Osteoblast (primary cell): ENCODE data around the gene KRTAP20-4. TPM values are rescaled to one million over a fixed set of nuclear protein-coding genes. Genes with fewer than 3 reads are reported as not detected.

Source experiments
- DNase-seq: peaks from one replicate; pipeline ENCODE4 v3.0.0; 2011; ENCODE audit warnings: low spot score, mixed read lengths; ENCODE audit not compliant: insufficient read length; ENCODE audit errors: missing footprints
- H2AFZ ChIP-seq: 2 replicates; pipeline ENCODE4 v1.6.0; 2011; ENCODE audit warnings: mild to moderate bottlenecking, low read length
- H3K27ac ChIP-seq: 2 replicates; pipeline ENCODE4 v1.5.1; 2011; ENCODE audit warnings: mild to moderate bottlenecking, low read depth, low read length, moderate library complexity
- H3K27me3 ChIP-seq: 2 replicates; pipeline ENCODE4 v1.6.0; 2012; ENCODE audit warnings: mild to moderate bottlenecking, control low read depth, inconsistent platforms, low read length, moderate library complexity; ENCODE audit not compliant: insufficient read depth
- H3K36me3 ChIP-seq: 2 replicates; pipeline ENCODE4 v1.5.1; 2011; ENCODE audit warnings: mild to moderate bottlenecking, low read length, control low read depth, moderate library complexity; ENCODE audit not compliant: insufficient read depth
- H3K4me1 ChIP-seq: 2 replicates; pipeline ENCODE4 v1.5.1; 2011; ENCODE audit warnings: mild to moderate bottlenecking, low read length, control low read depth, moderate library complexity; ENCODE audit not compliant: insufficient read depth
- H3K4me2 ChIP-seq: 2 replicates; pipeline ENCODE4 v1.6.0; 2011; ENCODE audit warnings: mild to moderate bottlenecking, low read length; ENCODE audit not compliant: insufficient read depth
- H3K4me3 ChIP-seq: fragments of 200-600 bp; sonication (generic); 3 replicates; pipeline ENCODE4 v1.5.1; 2012; ENCODE audit warnings: mild to moderate bottlenecking, low read length, inconsistent platforms; ENCODE audit not compliant: insufficient read depth
- H3K79me2 ChIP-seq: 2 replicates; pipeline ENCODE4 v1.6.0; 2012; ENCODE audit warnings: mild to moderate bottlenecking, low read length, control low read depth, inconsistent platforms; ENCODE audit not compliant: insufficient read depth
- H3K9me3 ChIP-seq: 2 replicates; pipeline ENCODE4 v1.5.1; 2011; ENCODE audit warnings: low read depth, low read length, control low read depth
- H4K20me1 ChIP-seq: 2 replicates; pipeline ENCODE4 v1.6.0; 2012; ENCODE audit warnings: mild to moderate bottlenecking, low read length, control low read depth; ENCODE audit not compliant: insufficient read depth
- total RNA-seq: library from RNA; depleted of rRNA; stranded (reverse); fragments of >200 nt; gene quantifications from 2 replicates; pipeline ENCODE4 v1.2.3, GENCODE V29; 2012
- TF ChIP-seq, protein P1 (sequence below): IDR thresholded peaks from 2 replicates; pipeline ENCODE4 v1.5.1; 2011; ENCODE audit warnings: mild to moderate bottlenecking, low read depth, low read length, moderate library complexity; ENCODE audit errors: extremely low read depth

Gene KRTAP20-4
- total RNA-seq, 1 donor: not detected

DNA sequence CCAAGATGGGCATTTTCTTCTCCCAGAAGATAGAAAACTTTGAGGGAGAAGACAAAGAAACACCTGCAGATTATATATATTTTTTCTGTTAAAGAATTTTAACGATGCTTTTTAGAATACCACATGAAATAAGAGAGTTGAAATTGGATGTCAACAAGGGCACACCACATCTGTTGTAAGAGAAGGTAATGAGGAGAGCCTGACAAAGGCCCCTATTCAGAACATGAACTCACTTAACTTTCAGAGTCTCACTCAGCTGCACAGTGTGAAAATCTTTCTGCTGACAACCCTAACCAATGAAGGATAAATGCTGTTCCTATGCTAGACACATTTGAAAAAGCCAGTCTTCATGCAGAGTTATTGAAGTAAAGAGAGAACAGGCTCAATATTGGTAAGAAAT is 37.6 kb upstream of the KRTAP20-4 start:
- DNase-seq: no peak
- Histone ChIP-seq H3K9me3 (peaks cover 1% of the 10 kb centered on the region), H3K79me2 (no peaks in the 10 kb centered on the region), H3K4me1 (no peaks in the 10 kb centered on the region), H3K27me3 (no peaks in the 10 kb centered on the region), H3K4me2 (no peak overlapping the region), H3K36me3 (no peaks in the 10 kb centered on the region), H2AFZ (no peak overlapping the region), H3K27ac (no peak overlapping the region), H4K20me1 (no peaks in the 10 kb centered on the region), H3K4me3 (no peak overlapping the region)
- TF ChIP-seq, protein P1, sequence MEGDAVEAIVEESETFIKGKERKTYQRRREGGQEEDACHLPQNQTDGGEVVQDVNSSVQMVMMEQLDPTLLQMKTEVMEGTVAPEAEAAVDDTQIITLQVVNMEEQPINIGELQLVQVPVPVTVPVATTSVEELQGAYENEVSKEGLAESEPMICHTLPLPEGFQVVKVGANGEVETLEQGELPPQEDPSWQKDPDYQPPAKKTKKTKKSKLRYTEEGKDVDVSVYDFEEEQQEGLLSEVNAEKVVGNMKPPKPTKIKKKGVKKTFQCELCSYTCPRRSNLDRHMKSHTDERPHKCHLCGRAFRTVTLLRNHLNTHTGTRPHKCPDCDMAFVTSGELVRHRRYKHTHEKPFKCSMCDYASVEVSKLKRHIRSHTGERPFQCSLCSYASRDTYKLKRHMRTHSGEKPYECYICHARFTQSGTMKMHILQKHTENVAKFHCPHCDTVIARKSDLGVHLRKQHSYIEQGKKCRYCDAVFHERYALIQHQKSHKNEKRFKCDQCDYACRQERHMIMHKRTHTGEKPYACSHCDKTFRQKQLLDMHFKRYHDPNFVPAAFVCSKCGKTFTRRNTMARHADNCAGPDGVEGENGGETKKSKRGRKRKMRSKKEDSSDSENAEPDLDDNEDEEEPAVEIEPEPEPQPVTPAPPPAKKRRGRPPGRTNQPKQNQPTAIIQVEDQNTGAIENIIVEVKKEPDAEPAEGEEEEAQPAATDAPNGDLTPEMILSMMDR: no peak

DNA sequence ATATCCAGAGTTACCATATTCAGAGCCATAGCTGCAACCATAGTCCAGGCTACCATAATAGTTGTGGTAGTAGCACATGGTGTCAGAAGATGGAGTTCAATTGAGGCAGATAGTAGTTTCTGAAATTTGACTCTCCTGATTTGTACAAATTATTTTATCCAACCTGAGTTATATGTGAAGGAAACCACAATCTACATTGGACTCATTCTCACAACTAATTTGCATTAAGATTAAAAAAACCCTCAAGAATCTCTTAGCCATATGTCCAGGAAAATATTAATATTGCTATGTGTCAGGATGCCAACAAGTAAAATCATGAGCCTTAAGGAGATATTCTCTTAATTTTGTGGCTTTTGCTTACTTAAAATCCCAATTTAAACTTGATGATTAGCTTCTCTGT is 30.1 kb upstream of the KRTAP20-4 start, which contains the start of gene KRTAP22-2:
TSS of gene KRTAP22-2 (minus strand) at position 101 of the 400 bp plus-strand sequence.
- Histone ChIP-seq H3K4me2 (no peak within 1 kb of the TSS), H3K4me1 (no peaks in the 10 kb centered on the region), H3K79me2 (no peaks in the 10 kb centered on the region), H2AFZ (no peak within 1 kb of the TSS), H3K9me3 (no peaks in the 10 kb centered on the region), H4K20me1 (no peaks in the 10 kb centered on the region), H3K27ac (no peak within 1 kb of the TSS), H3K36me3 (no peaks in the 10 kb centered on the region), H3K4me3 (no peak within 1 kb of the TSS), H3K27me3 (no peaks in the 10 kb centered on the region)
- TF ChIP-seq, protein P1: no peak
- no peak for DNase-seq

DNA sequence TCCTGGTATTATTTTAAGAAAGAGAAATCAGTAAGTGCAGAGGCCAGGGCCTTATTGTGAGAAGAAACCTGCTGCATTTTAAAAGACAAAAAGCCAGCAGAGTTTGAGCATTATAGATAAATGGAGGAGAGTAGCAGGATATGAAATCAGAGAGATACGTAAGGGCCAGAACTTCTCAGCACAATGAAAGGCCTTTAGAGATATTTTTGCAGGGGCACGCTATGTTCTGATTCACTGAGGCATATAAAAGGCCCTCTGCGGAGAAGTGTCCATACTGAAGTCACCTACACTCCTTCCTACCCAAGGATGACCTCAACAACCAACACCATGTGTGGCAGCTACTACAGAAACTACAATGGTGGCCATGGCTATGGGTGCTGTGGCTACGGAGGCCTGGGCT is 28.3 kb upstream of the KRTAP20-4 start, which contains the start of gene KRTAP6-3:
TSS of gene KRTAP6-3 (plus strand) at position 301 of the 400 bp plus-strand sequence. CDS start at position 307, 6 bp downstream.
- TF ChIP-seq, protein P1: no peak
- H3K4me2 ChIP-seq: no peak within 1 kb of the TSS

DNA sequence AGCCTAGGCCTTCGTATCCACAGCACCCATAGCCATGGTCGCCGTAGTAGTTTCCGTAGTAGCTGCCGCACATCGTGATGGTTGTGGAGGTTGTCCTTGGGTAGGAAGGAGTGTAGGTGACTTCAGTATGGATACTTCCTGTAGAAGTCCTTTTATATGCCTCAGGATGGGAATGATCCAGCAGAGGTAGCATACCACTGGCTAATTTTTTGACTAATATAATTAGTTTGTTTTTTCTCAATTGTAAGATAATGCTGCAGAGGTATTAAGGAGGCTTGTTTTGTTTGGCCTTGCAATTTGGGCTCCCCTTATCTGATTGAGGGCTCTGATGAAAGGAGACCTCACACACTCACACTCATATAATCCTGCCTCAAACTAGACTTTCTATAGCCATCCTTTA is 21.6 kb upstream of the KRTAP20-4 start, which contains the start of gene KRTAP6-2:
TSS of gene KRTAP6-2 (minus strand) at position 101 of the 400 bp plus-strand sequence. CDS start at position 73, 28 bp downstream.
- no peak for DNase-seq
- Histone ChIP-seq H3K27me3 (no peaks in the 10 kb centered on the region), H3K27ac (no peak within 1 kb of the TSS), H3K9me3 (peaks cover 5% of the 10 kb centered on the region), H3K79me2 (no peaks in the 10 kb centered on the region), H3K4me3 (no peak within 1 kb of the TSS), H3K4me1 (no peaks in the 10 kb centered on the region), H4K20me1 (no peaks in the 10 kb centered on the region), H3K4me2 (no peak within 1 kb of the TSS), H3K36me3 (no peaks in the 10 kb centered on the region), H2AFZ (no peak within 1 kb of the TSS)
- TF ChIP-seq, protein P1: no peak

More for the DNA sequence above, 28.3 kb upstream of the KRTAP20-4 start, which contains the start of gene KRTAP6-3:
- DNase-seq: no peak
- H3K79me2 ChIP-seq: no peaks in the 10 kb centered on the region
- no peaks in the 10 kb centered on the region for H3K9me3 ChIP-seq
- no peaks in the 10 kb centered on the region for H3K27me3 ChIP-seq
- no peaks in the 10 kb centered on the region for H4K20me1 ChIP-seq
- no peaks in the 10 kb centered on the region for H3K4me1 ChIP-seq
- H2AFZ ChIP-seq: no peak within 1 kb of the TSS
- H3K27ac ChIP-seq: no peak within 1 kb of the TSS
- H3K4me3 ChIP-seq: no peak within 1 kb of the TSS
- H3K36me3 ChIP-seq: no peaks in the 10 kb centered on the region
